Measurements from ENCODE around the gene TLE3.

DNA sequence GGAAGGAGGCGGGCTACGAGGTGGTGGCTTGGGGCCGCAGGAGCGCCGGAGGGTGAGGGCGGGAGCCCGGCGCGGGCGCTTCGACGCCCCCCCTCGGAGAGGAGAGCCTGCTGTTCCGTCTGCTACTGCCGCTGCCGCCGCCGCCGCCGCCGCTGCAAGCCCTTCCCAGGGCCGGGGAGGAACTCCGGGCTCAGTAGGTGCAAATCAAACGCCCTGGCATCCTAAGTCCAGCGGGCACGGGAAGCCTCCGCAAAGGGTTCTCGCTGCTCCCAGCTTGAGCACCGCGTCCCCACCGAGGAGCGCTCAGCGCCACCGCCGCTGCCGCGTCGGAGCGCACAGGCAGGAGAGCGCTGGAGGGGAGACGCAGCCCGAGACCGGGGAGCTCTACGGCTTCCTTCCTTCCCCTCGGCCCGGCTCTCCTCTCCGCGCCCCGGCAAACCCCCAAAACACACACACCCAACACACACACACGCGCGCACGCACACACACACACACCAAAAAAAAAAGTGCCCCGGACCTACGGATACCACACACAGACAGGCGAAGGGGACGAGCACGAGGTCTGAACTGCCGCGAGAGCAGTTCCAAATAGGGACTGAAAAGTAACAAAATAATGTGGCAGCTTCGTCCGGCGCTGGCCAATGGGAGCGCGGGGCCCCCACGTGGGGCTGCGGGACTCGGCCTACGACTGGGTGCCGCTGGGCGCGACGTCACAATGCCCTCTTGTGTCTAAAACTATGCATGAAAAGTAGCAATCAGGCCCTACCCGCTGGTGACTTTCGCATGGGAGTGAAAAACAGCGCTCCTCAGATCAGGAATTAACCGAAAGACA, at the start of gene TLE3:
- TF ChIP-seq, protein P1, sequence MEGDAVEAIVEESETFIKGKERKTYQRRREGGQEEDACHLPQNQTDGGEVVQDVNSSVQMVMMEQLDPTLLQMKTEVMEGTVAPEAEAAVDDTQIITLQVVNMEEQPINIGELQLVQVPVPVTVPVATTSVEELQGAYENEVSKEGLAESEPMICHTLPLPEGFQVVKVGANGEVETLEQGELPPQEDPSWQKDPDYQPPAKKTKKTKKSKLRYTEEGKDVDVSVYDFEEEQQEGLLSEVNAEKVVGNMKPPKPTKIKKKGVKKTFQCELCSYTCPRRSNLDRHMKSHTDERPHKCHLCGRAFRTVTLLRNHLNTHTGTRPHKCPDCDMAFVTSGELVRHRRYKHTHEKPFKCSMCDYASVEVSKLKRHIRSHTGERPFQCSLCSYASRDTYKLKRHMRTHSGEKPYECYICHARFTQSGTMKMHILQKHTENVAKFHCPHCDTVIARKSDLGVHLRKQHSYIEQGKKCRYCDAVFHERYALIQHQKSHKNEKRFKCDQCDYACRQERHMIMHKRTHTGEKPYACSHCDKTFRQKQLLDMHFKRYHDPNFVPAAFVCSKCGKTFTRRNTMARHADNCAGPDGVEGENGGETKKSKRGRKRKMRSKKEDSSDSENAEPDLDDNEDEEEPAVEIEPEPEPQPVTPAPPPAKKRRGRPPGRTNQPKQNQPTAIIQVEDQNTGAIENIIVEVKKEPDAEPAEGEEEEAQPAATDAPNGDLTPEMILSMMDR (conservative IDR thresholded peaks at IDR 0.05 in 1 of 2, IDR thresholded peaks at IDR 0.05 in 1 of 2; ENCODE audit: low read depth in 1 of 2, low read length in 2 of 2): peak; percentile 21 to 36
- TF ChIP-seq EZH2 (IDR thresholded peaks at IDR 0.05; ENCODE audit: low read length, missing control alignments): no peak

All from fibroblast of lung (primary cell).